Cortex of kidney (tissue), 1 donor: ENCODE measurements around the gene NMNAT3.

Experiments
- DNase-seq: peaks from one replicate; lab custom pipeline; 2025; lab: John Stamatoyannopoulos, UW

The NMNAT3 gene

DNA sequence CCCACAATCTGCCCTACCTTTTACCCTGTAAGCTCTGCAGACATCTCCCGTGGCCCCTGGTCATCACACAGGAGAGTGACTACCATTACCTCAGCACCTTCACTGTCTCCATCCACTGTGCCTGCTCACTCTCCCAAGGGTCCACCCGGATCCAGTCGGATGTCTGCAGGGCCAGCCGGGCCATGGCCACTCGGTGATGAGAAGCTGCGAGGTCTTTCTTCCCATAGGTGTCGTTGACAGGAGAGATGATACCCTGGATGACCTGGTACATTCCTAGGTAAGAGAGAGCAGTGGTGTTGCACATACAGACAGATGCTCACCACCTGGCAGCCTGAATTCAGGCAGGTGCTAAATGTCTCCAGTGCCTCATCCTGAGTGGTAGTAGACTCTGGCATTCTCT is 99.0 kb downstream of the NMNAT3 start:
- no peak for DNase-seq

DNA sequence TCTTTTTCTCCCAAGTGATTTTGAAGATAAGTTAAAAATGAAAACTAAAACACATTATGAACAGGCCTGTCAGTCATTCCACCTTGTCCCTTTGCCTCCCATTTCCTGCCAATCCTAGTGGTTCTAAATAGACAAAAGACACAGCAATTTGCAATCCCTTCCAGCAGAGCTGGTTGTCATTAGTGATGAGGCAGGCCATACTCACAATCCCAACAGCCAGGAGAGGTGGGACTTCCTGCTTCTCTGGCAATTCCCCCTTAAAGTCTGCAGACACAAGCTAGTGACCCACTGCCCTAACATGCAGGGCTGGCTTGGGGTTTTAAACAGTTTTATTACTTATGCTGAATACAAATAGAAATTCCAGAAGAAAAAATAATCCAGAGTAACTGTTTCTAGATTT is 99.9 kb downstream of the NMNAT3 start:
- no peak for DNase-seq

DNA sequence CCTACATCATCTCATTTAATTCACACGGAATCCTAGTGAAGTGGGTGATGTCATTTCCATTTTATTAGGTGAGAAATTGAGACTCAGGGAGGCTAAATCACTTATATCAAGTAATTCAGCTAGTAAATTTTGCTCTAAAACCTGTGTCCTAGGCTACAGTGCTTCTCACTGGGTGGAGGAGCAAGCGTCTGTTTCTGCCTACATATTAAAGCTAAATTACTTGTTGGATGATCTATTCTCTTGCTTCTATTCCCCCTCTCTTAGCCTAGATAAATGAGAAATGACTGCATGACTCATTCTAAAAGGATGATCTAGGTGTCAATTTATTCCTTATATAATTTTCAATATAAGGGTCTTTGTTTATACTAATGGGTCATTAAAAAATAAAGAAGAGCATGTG is 100.4 kb downstream of the NMNAT3 start:
- no peak for DNase-seq

DNA sequence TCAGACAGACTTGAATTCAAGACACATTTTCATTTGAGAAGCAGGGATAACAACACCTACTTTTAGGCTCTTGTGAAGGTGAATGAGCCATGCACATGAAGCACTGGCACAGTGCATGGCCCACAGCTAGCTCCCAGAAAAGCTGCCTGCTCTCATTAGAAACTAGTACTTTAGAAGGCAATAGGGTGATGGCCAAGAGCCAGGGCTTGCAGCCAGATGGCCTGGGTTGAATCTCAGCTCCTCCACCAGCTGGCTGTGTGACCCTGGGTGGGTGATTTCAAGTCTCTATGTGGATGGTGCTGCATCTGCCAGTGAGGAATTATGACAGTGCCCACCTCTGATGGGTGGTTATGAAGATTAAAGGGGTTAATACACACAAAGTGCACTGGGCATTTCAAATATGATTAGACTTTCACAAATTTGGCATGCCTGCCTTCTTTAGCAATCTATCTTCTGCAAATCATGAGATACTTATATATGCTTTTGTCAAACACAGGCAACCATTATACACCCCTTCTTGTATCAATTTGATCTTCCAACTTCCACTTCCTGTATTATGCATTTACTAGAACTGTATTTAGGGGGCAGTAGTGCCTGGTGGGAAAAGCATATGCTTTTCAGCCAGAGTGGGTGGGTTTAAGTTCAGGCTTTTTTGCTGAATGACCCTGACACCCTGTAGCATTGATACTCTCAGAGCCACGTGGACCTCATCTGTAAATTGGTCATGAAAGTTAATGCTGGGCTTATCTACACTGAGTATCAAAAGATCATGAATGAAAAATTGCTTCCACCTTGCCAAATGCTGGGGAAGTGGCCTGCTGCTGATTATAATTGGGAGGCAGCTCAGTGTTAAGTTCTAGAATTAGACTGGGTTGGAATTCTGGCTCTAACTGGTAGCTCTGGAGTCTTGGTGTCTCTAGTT is 103.5 kb downstream of the NMNAT3 start:
- DNase-seq = no peak

DNA sequence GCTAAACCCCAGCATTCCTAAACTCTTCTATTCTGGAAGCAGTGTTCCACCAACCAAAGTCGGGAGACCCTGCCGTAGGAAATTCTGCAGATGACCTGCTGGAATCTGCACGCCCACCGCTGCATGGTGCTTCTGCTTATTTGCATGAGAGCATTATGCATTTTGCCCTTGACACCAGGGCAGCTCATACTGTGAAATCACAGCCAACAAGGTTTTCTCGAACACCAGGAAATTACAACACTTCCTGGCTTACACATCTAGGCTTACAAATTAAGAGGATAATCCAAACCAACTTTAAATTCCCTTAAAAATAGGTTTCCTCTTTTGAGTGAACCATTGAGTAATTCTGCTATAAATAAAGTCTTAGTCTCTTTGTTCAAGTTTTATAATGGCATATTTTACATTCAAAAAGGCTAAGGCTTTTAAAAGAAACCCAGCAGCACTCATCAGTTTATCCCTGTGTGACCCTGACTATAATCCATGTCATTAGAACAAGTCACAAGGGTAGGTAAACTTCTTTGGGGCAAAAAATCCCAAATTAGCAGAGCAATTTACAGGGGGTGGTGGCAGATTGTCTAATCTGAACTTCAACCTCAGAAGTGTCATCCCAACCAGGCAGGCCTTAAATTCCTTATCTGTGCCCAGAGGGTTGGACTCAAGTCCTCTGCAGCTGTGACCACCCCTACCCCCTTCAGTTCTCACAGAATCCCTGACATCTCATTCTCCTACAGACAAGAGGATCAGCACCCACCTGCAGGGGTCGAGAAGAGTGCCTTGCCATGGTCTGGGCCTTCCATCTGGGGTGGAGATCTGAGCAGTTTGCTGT is 104.7 kb downstream of the NMNAT3 start:
- DNase-seq = no peak

DNA sequence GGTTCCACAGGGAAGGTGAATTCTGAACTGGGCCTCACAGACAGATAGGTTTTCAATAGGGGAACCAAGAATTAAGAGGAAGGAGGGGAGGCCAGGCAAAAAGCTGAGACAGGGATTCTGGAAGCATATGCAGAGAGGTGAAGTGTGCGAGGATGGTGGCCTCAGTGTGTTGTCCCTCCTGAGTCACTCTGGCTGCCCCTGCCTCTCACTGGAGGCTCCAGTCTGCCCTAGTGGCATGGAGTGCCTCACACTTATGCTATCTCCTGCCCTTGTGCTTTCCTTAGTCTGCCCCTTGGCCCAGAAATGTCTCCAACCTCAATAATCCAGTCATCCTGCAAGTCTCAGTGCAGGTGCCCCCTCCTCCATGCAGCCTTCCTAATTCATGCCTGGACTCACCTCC is 106.1 kb downstream of the NMNAT3 start:
- DNase-seq = no peak

DNA sequence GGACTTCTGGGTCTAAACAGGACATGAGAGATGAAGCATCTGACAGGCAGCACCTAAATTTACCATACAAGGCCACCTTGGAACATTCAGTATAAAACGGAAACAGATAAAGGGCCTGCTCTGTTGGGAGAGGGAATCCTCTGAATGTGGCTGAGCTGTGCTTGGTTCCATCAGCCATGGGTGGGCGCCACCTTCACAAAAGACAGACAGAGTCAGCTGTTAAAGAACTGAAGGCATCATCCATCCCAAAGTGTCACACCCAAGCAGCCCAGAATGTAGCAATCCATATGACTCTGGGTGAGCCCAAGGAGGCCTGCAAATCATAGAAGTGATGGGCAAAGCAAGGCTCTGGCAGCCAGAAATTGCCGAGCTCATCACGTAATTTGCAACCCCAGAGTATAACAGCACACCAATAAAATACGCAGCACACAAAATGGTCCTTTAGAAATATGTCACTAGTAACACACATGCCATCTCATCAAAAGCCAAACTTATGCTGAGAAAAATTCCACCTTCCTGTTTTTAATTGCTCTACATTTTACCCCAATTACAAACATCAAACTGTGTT is 113.4 kb downstream of the NMNAT3 start:
- DNase-seq = no peak

DNA sequence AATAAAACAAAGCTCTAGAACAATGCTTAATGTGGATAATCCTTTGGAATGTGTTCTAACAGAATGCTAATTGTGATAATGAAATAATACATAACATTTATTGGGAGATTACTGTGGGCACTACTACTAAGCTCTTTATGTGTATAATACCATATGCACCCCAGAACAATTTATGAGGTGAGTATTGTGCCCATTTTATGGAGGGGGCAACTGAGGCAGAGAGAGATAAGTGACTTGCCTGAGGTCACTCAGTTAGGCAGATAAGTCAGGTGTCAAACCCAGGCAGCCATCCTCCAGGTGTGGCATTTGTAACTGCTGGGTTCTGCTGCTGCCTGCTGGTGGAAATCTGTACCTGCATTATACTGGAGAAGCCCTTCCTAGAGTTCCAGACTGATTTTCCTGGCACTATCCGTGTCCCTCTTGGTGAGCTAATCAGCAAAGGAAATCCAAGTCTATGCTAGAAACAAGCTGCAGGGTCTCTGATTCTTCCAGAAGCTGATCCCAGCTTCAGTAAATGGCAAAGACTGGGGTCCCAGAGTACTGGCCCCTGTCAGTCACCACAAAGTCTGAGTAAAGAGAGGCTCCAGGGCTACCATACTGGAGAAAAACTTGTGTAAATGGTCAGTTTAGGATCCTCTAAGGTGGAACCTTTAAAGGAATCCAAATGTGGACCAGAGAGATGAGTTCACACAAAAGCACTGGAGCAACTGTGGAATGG is 115.7 kb downstream of the NMNAT3 start:
- no peak for DNase-seq

DNA sequence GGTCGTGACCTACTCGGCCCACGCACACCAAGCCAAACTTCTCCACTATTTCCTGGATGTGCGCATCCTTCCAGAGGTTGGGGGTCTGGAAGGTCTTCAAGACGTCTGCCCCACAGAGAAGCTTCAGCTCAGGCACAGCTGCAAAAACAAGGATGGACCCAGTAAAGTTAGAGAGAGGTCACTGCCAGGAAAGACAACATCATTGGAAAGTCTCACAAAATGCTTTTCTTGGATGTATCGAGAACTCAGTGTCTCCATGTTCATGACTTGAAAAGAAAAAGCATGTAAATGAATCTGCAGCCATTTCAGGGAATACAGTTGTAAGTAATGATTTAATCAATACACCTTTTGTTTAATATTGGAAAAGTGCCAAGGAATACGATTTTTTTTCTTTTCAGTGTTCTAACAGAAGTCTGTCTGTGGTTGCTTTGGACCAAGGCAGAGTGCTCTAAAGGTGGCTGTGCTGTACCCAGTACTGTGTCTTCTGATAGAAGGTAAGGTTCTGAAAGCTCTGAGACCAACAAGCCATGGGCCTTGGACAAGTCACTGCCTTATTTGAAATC is 116.4 kb downstream of the NMNAT3 start:
- no peak for DNase-seq

DNA sequence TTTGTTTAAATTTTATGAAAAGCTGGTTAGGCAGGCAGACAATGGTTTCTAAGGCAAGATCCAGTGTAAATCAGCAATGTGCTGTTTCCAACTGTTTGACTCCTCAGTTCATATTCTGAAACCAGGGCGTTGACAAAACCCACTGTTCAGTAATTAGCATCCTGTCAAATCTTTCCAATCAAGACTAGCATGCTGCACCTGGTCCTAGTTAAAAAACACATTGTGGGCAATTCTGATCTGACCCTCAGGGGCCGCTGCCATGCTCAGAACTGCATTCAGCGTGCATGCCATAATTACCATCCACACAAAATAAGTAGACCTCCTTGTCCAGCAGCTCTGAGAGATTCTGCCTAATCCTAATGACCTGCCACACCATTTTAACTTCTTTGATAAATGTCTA is 117.4 kb downstream of the NMNAT3 start:
- DNase-seq = no peak

DNA sequence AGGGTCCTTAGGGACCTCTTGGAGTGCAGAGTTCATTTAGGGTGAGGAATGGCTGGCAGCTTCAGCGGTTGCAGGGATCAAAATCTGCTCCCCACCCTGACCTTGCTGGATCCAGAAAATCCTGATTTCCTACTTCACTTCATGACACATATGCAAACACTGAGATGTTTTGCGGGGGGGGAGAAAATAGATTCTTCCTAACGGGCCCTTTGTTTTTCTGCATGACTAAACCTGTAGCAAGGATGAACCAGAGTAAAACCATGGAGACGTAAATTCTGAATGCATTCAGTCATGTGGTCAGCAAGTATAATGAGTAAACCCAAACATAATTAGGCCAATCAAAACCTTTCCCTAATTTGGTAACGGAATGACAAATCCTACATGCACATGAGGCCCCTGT is 118.2 kb downstream of the NMNAT3 start:
- no peak for DNase-seq

DNA sequence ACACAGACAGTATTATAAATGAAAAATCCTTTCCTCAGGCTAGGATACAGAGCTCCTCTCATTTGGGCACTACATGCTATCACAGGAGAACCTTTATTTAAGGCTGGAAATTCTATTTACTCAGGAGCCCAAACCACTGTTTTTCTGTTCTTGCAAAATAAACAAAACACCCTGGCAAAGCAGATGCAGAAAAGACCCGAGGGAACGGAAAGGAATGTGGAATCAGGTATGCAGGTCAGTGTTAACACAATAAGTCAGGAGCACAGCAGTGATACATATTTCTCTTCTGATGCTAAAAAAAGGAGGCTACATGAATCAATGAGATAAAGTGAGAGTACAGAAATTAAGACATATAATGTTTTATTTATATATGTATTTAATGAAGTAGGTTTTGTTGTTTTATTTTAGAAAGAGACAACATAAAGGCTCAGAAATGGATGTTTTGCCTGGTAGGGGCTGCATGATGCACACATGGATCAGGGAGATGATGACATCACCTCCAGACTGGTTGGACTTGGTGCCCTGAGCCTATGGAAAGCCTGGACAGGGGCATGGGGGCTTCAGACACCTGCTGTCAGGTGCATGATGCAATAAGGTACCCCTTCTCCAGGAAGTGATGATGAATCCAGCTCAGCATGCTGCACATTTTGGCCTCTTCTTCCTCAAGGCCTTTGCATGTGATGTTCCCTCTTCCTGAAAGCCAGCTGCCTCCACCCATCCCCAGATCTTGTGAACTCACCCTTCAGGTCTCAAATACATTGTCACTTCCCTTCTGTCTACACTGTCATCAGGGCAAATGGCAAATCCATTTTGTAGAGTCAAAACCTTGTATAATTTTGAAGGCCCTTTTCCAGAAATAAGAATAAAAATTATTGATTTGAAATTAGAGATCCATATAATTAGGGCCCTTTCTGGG is 119.2 kb downstream of the NMNAT3 start:
- no peak for DNase-seq

DNA sequence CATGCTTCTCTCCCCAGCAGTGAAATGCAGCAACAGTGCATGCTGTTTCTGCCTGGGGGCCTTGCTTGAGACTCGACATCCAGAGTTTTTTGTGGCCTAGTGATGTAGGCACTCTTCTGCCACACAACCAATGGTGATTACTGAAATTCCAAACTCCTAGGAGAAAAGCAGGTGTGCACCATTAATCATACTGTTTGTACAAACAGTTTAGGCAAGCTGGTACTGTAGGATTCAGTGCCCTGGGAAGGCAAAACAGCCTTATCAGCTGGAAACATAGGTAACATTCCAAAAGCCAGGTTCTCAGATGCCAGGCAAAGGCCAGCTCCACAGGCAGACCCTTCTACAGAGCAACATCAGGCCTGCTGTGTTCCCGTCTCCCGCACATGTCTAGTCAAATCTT is 120.7 kb downstream of the NMNAT3 start:
- no peak for DNase-seq

DNA sequence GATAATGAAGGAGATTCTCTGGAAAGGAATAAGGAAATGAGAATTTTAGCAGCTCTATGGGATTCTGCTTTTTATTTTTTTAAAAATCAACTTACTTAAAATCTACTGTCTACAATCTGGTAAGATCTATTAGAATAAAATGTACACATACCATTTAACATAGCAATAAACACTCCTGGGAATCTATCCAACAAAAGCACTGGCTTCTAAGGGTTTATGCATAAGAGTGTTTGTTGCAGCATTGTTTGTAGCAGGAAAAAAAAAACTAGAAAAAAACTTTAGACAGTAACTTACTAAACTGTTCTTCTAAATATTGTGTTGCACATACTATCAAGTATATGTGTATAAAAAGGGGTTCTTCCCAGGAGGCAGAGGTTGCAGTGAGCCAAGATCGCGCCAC is 122.5 kb downstream of the NMNAT3 start:
- no peak for DNase-seq

DNA sequence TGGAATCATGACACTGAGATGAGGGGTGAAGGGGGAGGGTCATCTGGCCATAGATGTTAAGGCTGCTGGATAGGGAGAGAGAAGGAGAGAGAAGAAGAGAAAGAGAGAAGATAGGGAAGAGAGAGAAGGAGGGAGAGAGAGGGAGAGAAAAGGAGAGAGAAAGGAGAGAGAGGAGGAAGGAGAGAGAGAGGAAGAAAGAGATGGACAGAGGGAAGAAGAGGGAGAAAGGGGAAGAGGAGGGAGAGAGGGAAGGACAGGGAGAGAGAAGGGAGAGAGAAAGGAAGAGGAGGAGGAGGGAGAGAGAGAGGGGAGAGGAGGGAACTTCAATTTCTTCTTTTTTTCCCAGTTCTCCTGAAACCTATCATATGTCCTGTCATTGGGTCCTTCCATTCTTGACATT is 123.1 kb downstream of the NMNAT3 start:
- DNase-seq = no peak

DNA sequence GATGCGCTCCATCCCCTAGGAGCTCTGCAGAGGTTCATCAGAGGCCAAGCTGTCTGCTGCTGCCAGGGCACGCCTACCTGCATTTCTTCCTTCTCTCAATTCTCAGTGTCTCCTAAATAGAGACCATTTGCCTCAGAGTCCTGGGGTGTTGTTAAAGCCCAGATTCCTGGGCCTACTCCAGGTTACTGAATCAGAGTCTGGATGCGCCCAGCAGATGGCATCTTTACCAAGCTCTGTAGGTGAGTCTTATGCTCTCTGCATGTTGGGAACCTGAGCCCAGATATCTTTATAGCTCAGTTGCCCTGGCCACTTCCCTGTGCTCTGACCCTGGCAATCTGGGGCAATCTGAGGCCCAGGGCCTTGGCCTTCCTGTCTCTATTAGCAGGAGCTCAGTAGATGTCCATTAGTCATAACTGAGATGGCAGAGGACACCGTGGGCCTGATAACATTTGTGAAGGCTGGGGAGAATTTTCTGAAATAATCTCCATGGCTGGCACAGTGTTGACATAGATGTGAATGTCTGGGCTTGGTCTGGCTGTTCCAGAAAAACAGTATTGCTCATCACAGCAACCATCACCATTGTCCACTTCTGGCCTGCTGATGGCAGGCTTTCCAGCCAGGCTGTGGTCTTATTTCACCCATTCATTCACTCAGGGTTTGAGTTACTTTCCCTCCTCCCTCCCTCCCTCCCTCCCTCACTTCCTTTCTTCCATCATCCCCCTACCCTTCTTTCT is 125.0 kb downstream of the NMNAT3 start:
- DNase-seq = no peak

DNA sequence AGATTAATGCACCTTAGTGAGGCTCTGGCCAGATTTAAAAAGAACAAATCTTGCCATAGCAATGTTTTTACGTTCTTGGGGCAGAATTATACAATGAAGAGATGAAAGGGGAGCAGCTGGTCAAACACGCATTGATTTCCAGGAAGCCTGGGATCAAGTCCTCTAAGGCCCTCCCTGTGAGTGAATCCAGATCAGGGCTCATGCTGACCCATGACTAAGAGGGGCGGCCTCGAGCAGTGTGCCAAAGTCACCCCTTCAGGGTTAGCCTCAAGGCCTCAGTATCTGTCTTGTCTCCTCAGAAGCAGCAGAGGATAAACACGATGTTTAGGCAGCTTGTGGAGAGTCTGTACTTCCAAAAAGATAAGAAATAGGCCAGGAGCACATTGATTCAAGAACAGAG is 129.0 kb downstream of the NMNAT3 start:
- no peak for DNase-seq

DNA sequence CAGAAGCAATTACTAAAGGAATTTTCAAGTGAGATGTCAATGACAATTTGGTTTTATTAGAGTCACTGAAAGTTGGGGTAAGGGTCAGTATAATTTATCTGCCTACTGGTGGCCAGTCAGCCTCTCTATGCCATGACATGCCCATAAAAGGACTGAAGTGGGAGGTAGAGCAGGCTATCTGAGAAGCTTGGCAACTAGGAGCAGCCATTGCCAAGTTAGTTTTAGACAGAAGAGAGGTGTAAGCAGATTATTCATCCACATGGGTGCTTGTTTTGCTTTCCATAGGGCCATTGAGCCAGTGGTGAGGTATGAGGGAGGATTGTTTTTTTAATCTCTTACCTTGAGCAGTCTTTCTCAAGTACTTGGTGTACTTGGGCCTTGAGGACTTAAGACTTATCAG is 130.1 kb downstream of the NMNAT3 start:
- no peak for DNase-seq

DNA sequence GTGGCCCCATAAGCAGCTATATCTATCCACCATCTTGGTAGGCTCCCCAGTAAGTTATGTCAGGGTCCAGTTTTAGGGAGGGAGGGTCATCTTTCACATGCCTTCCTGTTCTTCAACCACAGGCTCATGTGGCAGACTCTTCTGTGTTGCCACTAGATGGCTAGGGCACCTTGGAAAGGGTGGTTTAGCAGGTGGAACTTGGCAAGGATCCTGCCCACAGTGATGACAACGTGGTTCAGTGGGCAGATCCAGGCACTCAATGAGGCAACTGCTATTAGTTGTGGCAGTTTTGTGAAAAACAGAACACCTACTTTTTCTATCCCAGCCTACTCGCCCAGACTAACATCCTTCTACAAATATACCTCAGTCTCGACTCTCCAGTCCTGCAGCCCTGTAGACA is 131.0 kb downstream of the NMNAT3 start:
- DNase-seq = no peak
